Karpas-422 (cell line): ENCODE data around the gene PATJ. TPM values are rescaled to one million over a fixed set of nuclear protein-coding genes. Genes with fewer than 3 reads are reported as not detected.
"Not testable (repeated sequence)": the region's sequence is repeated elsewhere in the genome, so short reads cannot be mapped to it uniquely, and the experiment has no call there.

Experiments used
- DNase-seq: peaks from one replicate; pipeline ENCODE4 v3.0.0-alpha.2; 2015
- H2AFZ ChIP-seq: fragments of 200-600 bp; sonication (generic); 2 replicates; pipeline ENCODE4 v1.6.1; 2014; ENCODE audit warnings: antibody characterized with exemption, low read length, mixed read lengths
- H3K27ac ChIP-seq: fragments of 200-600 bp; sonication (generic); 2 replicates; pipeline ENCODE4 v1.5.1; 2014; ENCODE audit warnings: mild to moderate bottlenecking, low read length, moderate library complexity
- H3K27me3 ChIP-seq: fragments of 200-600 bp; sonication (generic); 2 replicates; pipeline ENCODE4 v1.6.1; 2014; ENCODE audit warnings: low read length, mixed read lengths
- H3K36me3 ChIP-seq: fragments of 200-600 bp; sonication (generic); 2 replicates; pipeline ENCODE4 v1.6.1; 2014; ENCODE audit warnings: low read length, mixed read lengths; ENCODE audit not compliant: insufficient read depth
- H3K4me1 ChIP-seq: fragments of 200-600 bp; sonication (generic); 2 replicates; pipeline ENCODE4 v1.6.1; 2014; ENCODE audit warnings: mild to moderate bottlenecking, low read length, mixed read lengths
- H3K4me2 ChIP-seq: fragments of 200-600 bp; sonication (generic); 2 replicates; pipeline ENCODE4 v1.6.1; 2014; ENCODE audit warnings: low read length, low read depth, mild to moderate bottlenecking; ENCODE audit not compliant: poor library complexity, severe bottlenecking
- H3K4me3 ChIP-seq: fragments of 200-600 bp; sonication (generic); 2 replicates; pipeline ENCODE4 v1.5.1; 2014; ENCODE audit warnings: mild to moderate bottlenecking, antibody characterized with exemption, low read length, mixed read lengths
- H3K79me2 ChIP-seq: fragments of 200-600 bp; sonication (generic); 2 replicates; pipeline ENCODE4 v1.6.1; 2014; ENCODE audit warnings: mild to moderate bottlenecking, low read length, mixed read lengths
- H3K9ac ChIP-seq: fragments of 200-600 bp; sonication (generic); 2 replicates; pipeline ENCODE4 v1.6.0; 2014; ENCODE audit warnings: low read length
- H3K9me2 ChIP-seq: fragments of 200-600 bp; sonication (generic), shearing (Covaris generic); replicated peaks from 2 replicates; pipeline ENCODE4 v1.6.0; 2014; ENCODE audit warnings: mild to moderate bottlenecking, low read length, moderate library complexity; ENCODE audit not compliant: insufficient read depth
- H3K9me3 ChIP-seq: fragments of 300-700, 200-600 bp; sonication (generic); 2 replicates; pipeline ENCODE4 v1.6.1; 2014; ENCODE audit warnings: low read length, mixed read lengths
- H4K20me1 ChIP-seq: fragments of 200-600 bp; sonication (generic); 2 replicates; pipeline ENCODE4 v1.6.1; 2014; ENCODE audit warnings: mild to moderate bottlenecking, antibody characterized with exemption, low read length, low read depth; ENCODE audit not compliant: insufficient read depth
- total RNA-seq: library from RNA; depleted of rRNA; stranded (reverse); fragments of >200 nt; shearing (Covaris generic); gene quantifications from 2 replicates; pipeline ENCODE4 v1.2.3, GENCODE V29; 2014; ENCODE audit warnings: low replicate concordance

PATJ gene
- total RNA-seq, 1 experiment from 2014 or later, result not detected

- H3K27ac ChIP-seq, result no peak overlapping the region
These were observed 76.7 kb downstream of the PATJ start for GRCh38 chr1:61818992-61819391.

GRCh38 chr1:61819421-61819820, 77.1 kb downstream of the PATJ start:
- Histone ChIP-seq H3K4me2 (no peak overlapping the region), H3K27me3 (no peaks in the 10 kb centered on the region), H3K9me3 (no peaks in the 10 kb centered on the region), H4K20me1 (no peaks in the 10 kb centered on the region), H3K4me1 (no peaks in the 10 kb centered on the region), H3K79me2 (no peaks in the 10 kb centered on the region), H3K9ac (no peak overlapping the region), H3K9me2 (no peaks in the 10 kb centered on the region), H2AFZ (no peak overlapping the region), H3K36me3 (no peaks in the 10 kb centered on the region), H3K27ac (no peak overlapping the region), H3K4me3 (no peak overlapping the region)
- no peak for DNase-seq

More at GRCh38 chr1:61818992-61819391, 76.7 kb downstream of the PATJ start:
- DNase-seq, result no peak
- H3K9me2 ChIP-seq, result no peaks in the 10 kb centered on the region
- no peaks in the 10 kb centered on the region for H3K79me2 ChIP-seq
- H3K36me3 ChIP-seq, result no peaks in the 10 kb centered on the region
- H3K4me1 ChIP-seq, result no peaks in the 10 kb centered on the region
- H3K4me2 ChIP-seq, result no peak overlapping the region
- no peaks in the 10 kb centered on the region for H4K20me1 ChIP-seq
- no peak overlapping the region for H3K9ac ChIP-seq
- no peak overlapping the region for H3K4me3 ChIP-seq
- no peaks in the 10 kb centered on the region for H3K9me3 ChIP-seq
- H3K27me3 ChIP-seq, result no peaks in the 10 kb centered on the region
- H2AFZ ChIP-seq, result no peak overlapping the region

GRCh38 chr1:61825393-61825792, 83.1 kb downstream of the PATJ start:
- no peaks in the 10 kb centered on the region for H3K36me3 ChIP-seq

GRCh38 chr1:61828805-61829204, 86.5 kb downstream of the PATJ start:
- H3K27me3 ChIP-seq, result no peaks in the 10 kb centered on the region
- DNase-seq, result no peak
- no peak overlapping the region for H3K4me3 ChIP-seq
- H3K27ac ChIP-seq, result no peak overlapping the region
- no peaks in the 10 kb centered on the region for H3K9me2 ChIP-seq
- no peaks in the 10 kb centered on the region for H3K9me3 ChIP-seq
- H3K36me3 ChIP-seq, result no peaks in the 10 kb centered on the region
- no peaks in the 10 kb centered on the region for H3K4me1 ChIP-seq
- no peaks in the 10 kb centered on the region for H3K79me2 ChIP-seq
- no peak overlapping the region for H2AFZ ChIP-seq
- no peaks in the 10 kb centered on the region for H4K20me1 ChIP-seq
- H3K4me2 ChIP-seq, result no peak overlapping the region
- H3K9ac ChIP-seq, result no peak overlapping the region

More at GRCh38 chr1:61825393-61825792, 83.1 kb downstream of the PATJ start:
- DNase-seq, result no peak
- Histone ChIP-seq H3K9me3 (no peaks in the 10 kb centered on the region), H3K9ac (no peak overlapping the region), H3K9me2 (no peaks in the 10 kb centered on the region), H4K20me1 (no peaks in the 10 kb centered on the region), H3K27me3 (no peaks in the 10 kb centered on the region), H2AFZ (no peak overlapping the region), H3K4me1 (no peaks in the 10 kb centered on the region), H3K4me3 (no peak overlapping the region), H3K79me2 (no peaks in the 10 kb centered on the region), H3K4me2 (no peak overlapping the region), H3K27ac (no peak overlapping the region)

GRCh38 chr1:61836649-61837048, 94.4 kb downstream of the PATJ start:
- no peak overlapping the region for H3K27ac ChIP-seq
- no peak overlapping the region for H3K4me3 ChIP-seq
- no peaks in the 10 kb centered on the region for H3K4me1 ChIP-seq
- no peak overlapping the region for H2AFZ ChIP-seq
- no peak overlapping the region for H3K9ac ChIP-seq
- no peak for DNase-seq
- H3K9me3 ChIP-seq, result no peaks in the 10 kb centered on the region
- no peaks in the 10 kb centered on the region for H3K9me2 ChIP-seq
- H3K79me2 ChIP-seq, result no peaks in the 10 kb centered on the region
- H3K27me3 ChIP-seq, result no peaks in the 10 kb centered on the region
- no peak overlapping the region for H3K4me2 ChIP-seq
- no peaks in the 10 kb centered on the region for H3K36me3 ChIP-seq
- no peaks in the 10 kb centered on the region for H4K20me1 ChIP-seq

GRCh38 chr1:61837607-61838006, 95.3 kb downstream of the PATJ start:
- not testable (repeated sequence) for H2AFZ ChIP-seq, H3K27ac ChIP-seq, H3K36me3 ChIP-seq, H3K4me2 ChIP-seq, H3K9me3 ChIP-seq, H3K4me3 ChIP-seq, H3K9ac ChIP-seq, H3K4me1 ChIP-seq, H3K9me2 ChIP-seq, H3K79me2 ChIP-seq, H4K20me1 ChIP-seq, DNase-seq, H3K27me3 ChIP-seq

- no peaks in the 10 kb centered on the region for H3K79me2 ChIP-seq
- no peaks in the 10 kb centered on the region for H3K36me3 ChIP-seq
- H3K4me3 ChIP-seq, result no peak overlapping the region
- H3K9me2 ChIP-seq, result no peaks in the 10 kb centered on the region
- H4K20me1 ChIP-seq, result no peaks in the 10 kb centered on the region
- H3K4me2 ChIP-seq, result no peak overlapping the region
- H3K27ac ChIP-seq, result no peak overlapping the region
- no peak for DNase-seq
- no peaks in the 10 kb centered on the region for H3K4me1 ChIP-seq
- no peaks in the 10 kb centered on the region for H3K9me3 ChIP-seq
- no peak overlapping the region for H2AFZ ChIP-seq
- H3K9ac ChIP-seq, result no peak overlapping the region
- H3K27me3 ChIP-seq, result no peaks in the 10 kb centered on the region
These were observed 97.4 kb downstream of the PATJ start for GRCh38 chr1:61839679-61840078.

GRCh38 chr1:61842036-61842435, 99.8 kb downstream of the PATJ start:
- Histone ChIP-seq H3K27ac (no peak overlapping the region), H3K4me2 (no peak overlapping the region), H3K36me3 (no peaks in the 10 kb centered on the region), H4K20me1 (no peaks in the 10 kb centered on the region), H3K4me1 (no peaks in the 10 kb centered on the region), H3K9me2 (no peaks in the 10 kb centered on the region), H3K9ac (no peak overlapping the region), H2AFZ (no peak overlapping the region), H3K9me3 (no peaks in the 10 kb centered on the region), H3K27me3 (no peaks in the 10 kb centered on the region), H3K79me2 (no peaks in the 10 kb centered on the region), H3K4me3 (no peak overlapping the region)
- no peak for DNase-seq
